Endothelial cell of umbilical vein (primary cell): ENCODE results near the gene KDM6B. TPM values are rescaled to one million over a fixed set of nuclear protein-coding genes. Genes with fewer than 3 reads are reported as not detected.

Source experiments
- BruUV-seq: library from RNA; stranded (reverse); fragments of 400-500 nt; replicated peaks from 2 replicates; lab custom pipeline; 2021; lab: Mats Ljungman, UMichigan
- CTCF ChIA-PET: fragments of 300-600, 350-600 bp; sonication (Branson Sonifier 250); formaldehyde crosslinking; loops from one replicate; lab custom pipeline; 2021; ENCODE audit warnings: antibody characterized with exemption, inconsistent platforms; lab: Charles Lee
- POLR2A ChIA-PET: fragments of 300-600, 350-600 bp; sonication (Branson Sonifier 250); formaldehyde crosslinking; loops from one replicate; lab custom pipeline; 2021; ENCODE audit warnings: antibody characterized with exemption, inconsistent platforms; lab: Charles Lee
- DNase-seq: peaks from one replicate; pipeline ENCODE4 v3.0.0-alpha.2; 2011; ENCODE audit warnings: low read depth, low spot score
- FAIRE-seq: peaks from 2 replicates; lab custom pipeline; 2011; peaks lifted over from hg19 to GRCh38; lab: Jason Lieb, UNC
- H2AFZ ChIP-seq: 2 replicates; pipeline ENCODE4 v1.6.0; 2012; ENCODE audit warnings: low read depth, low read length, control low read depth, inconsistent platforms
- H3K27ac ChIP-seq: 2 replicates; pipeline ENCODE4 v1.5.1; 2011; ENCODE audit warnings: low read depth, mild to moderate bottlenecking, control low read depth, low read length, moderate library complexity; ENCODE audit not compliant: insufficient read depth
- H3K27me3 ChIP-seq, 2 experiments: 2 replicates each; pipeline versions ENCODE4 v1.6.0 to v1.6.1; 2011; ENCODE audit warnings: low read length in 2 of 2, mixed read lengths in 1 of 2; ENCODE audit not compliant: control insufficient read depth in 2 of 2, insufficient read depth in 2 of 2
- H3K36me3 ChIP-seq, 2 experiments: 2 replicates in 1 of 2; 3 replicates in 1 of 2; pipeline ENCODE4 v1.5.1; 2011; ENCODE audit warnings: low read length in 2 of 2, mild to moderate bottlenecking in 1 of 2, moderate library complexity in 1 of 2; ENCODE audit not compliant: control insufficient read depth in 2 of 2, insufficient read depth in 2 of 2; ENCODE audit errors: extremely low read depth in 1 of 2
- H3K4me1 ChIP-seq: 3 replicates; pipeline ENCODE4 v1.5.1; 2011; ENCODE audit warnings: mild to moderate bottlenecking, low read length; ENCODE audit not compliant: control insufficient read depth, insufficient read depth; ENCODE audit errors: extremely low read depth
- H3K4me2 ChIP-seq: 2 replicates; pipeline ENCODE4 v1.6.1; 2011; ENCODE audit warnings: low read length, control low read depth, mixed read lengths; ENCODE audit not compliant: insufficient read depth
- H3K4me3 ChIP-seq, 3 experiments: fragments of 200-600 bp in 1 of 3; sonication (generic), shearing (Covaris generic) in 1 of 3; replicated peaks in 1 of 3; 2 replicates each; pipeline ENCODE4 v1.5.1; 2011 to 2016; ENCODE audit warnings: control low read depth in 3 of 3, low read length in 3 of 3, mild to moderate bottlenecking in 2 of 3, inconsistent platforms in 1 of 3, low read depth in 1 of 3, moderate library complexity in 1 of 3; ENCODE audit not compliant: insufficient read depth in 1 of 3
- H3K79me2 ChIP-seq: 2 replicates; pipeline ENCODE4 v1.6.0; 2012; ENCODE audit warnings: low read length, inconsistent platforms; ENCODE audit not compliant: control insufficient read depth, insufficient read depth
- H3K9ac ChIP-seq: replicated peaks from 2 replicates; pipeline ENCODE3; 2011; ENCODE audit warnings: low read length, control low read depth; ENCODE audit not compliant: insufficient read depth; ENCODE audit errors: extremely low read depth
- H3K9me1 ChIP-seq: replicated peaks from 3 replicates; pipeline ENCODE4 v1.6.0; 2011; ENCODE audit warnings: mild to moderate bottlenecking, low read length; ENCODE audit not compliant: control insufficient read depth, insufficient read depth; ENCODE audit errors: extremely low read depth
- H3K9me3 ChIP-seq: replicated peaks from 2 replicates; pipeline ENCODE4 v1.5.1; 2012; ENCODE audit warnings: low read length, inconsistent platforms; ENCODE audit not compliant: control insufficient read depth, insufficient read depth
- H4K20me1 ChIP-seq: replicated peaks from 2 replicates; pipeline ENCODE3; 2011; ENCODE audit warnings: mild to moderate bottlenecking, low read length; ENCODE audit not compliant: control insufficient read depth, insufficient read depth; ENCODE audit errors: extremely low read depth
- EZH2 ChIP-seq: IDR thresholded peaks from 2 replicates; pipeline ENCODE4 v1.6.1; 2012; ENCODE audit warnings: borderline replicate concordance, low read depth, mild to moderate bottlenecking, moderate library complexity, low read length, inconsistent platforms; ENCODE audit not compliant: severe bottlenecking
- FOS ChIP-seq: IDR thresholded peaks from 2 replicates; pipeline ENCODE4 v1.6.1; 2011; ENCODE audit warnings: mild to moderate bottlenecking, low read length, moderate library complexity, borderline replicate concordance; ENCODE audit not compliant: insufficient read depth
- GATA2 ChIP-seq: IDR thresholded peaks from 2 replicates; pipeline ENCODE4 v1.7.0; 2011; ENCODE audit warnings: low read depth, mild to moderate bottlenecking, moderate library complexity, mixed read lengths, low read length; ENCODE audit not compliant: insufficient read length, insufficient read depth
- JUN ChIP-seq: IDR thresholded peaks from 2 replicates; pipeline ENCODE4 v1.6.1; 2011; ENCODE audit warnings: borderline replicate concordance, low read depth; ENCODE audit not compliant: insufficient read length, insufficient read depth
- MYC ChIP-seq: IDR thresholded peaks from one replicate; pipeline ENCODE4 v1.6.1; 2011; ENCODE audit warnings: mild to moderate bottlenecking, low read depth, low read length
- POLR2A ChIP-seq: IDR thresholded peaks from 2 replicates; pipeline ENCODE4 v1.6.1; 2012; ENCODE audit warnings: low read depth, mild to moderate bottlenecking, control low read depth, low read length
- POLR2AphosphoS5 ChIP-seq: IDR thresholded peaks from 2 replicates; pipeline ENCODE4 v1.6.1; 2012; ENCODE audit warnings: low read depth, mild to moderate bottlenecking, control low read depth, low read length, moderate library complexity; ENCODE audit not compliant: insufficient read depth
- dilution Hi-C: fragments of 300-500 bp; cut with MboI; formaldehyde crosslinking; loops from one replicate; pipeline ENCODE4 v1.15.0; 2019; ENCODE audit warnings: low sequenced_read_pairs; ENCODE audit not compliant: extremely low pct_ligation_motif_present
- intact Hi-C: fragments of 100-400 bp; cut with micrococcal nuclease; formaldehyde crosslinking; loops from one replicate; pipeline ENCODE4 v1.10.0; 2022
- polyA plus RNA-seq, 4 experiments: library from polyadenylated mRNA; depleted of rRNA in 3 of 4; stranded (reverse) in 3 of 4; unstranded in 1 of 4; fragments of >200 nt; gene quantifications; 2 replicates each; pipeline versions ENCODE4 v1.2.1 to v1.2.3, GENCODE V29; 2011 to 2012; ENCODE audit warnings: missing spikeins in 1 of 4
- total RNA-seq: library from RNA; stranded (reverse); gene quantifications from 2 replicates; pipeline ENCODE4 v1.2.3, GENCODE V29; 2021
- TF ChIP-seq, protein P1 (sequence below): IDR thresholded peaks from 2 replicates; pipeline ENCODE4 v1.6.1; 2011; ENCODE audit not compliant: insufficient read depth, insufficient read length
- TF ChIP-seq, protein P2 (sequence below), 2 donors: IDR thresholded peaks; 1 replicate in 1 of 2; 2 replicates in 1 of 2; pipeline ENCODE4 v1.5.1; 2011; ENCODE audit warnings: low read length in 2 of 2, mild to moderate bottlenecking in 2 of 2, moderate library complexity in 2 of 2, control low read depth in 1 of 2, inconsistent platforms in 1 of 2, low read depth in 1 of 2; ENCODE audit not compliant: insufficient read depth in 1 of 2; ENCODE audit errors: extremely low read depth in 1 of 2

The KDM6B gene
- total and polyA plus RNA-seq, 2 donors (not counting 3 experiments of a cell fraction or from before 2014, with no cell fraction given) = 1.8 to 17.8 TPM

DNA sequence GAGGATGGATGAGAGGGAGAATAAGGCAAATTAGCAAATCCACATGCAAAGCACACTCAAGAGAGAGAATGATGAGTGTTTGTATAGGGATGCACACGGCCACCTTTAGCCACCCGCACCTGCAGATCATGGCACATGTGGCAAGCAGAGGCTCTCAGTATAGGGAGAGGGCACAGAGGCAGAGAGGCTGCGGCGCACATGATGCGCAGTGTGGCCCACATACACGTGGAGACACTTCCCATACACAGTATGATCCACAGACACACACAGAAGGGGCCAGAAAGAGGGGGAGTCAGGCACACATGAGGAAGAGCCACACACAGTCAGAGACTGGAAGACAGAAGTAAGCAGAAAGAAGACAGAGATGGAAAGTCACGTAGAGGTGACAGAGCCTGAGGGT lies 48.1 kb downstream of the KDM6B start:
- Histone ChIP-seq H4K20me1 (no peaks in the 10 kb centered on the region), H3K9me1 (no peaks in the 10 kb centered on the region), H3K9me3 (no peaks in the 10 kb centered on the region), H3K36me3 (peaks cover 8 to 14% of the 10 kb centered on the region in 2 experiments), H2AFZ (no peak overlapping the region), H3K4me1 (peaks cover 22% of the 10 kb centered on the region), H3K27me3 (no peaks in the 10 kb centered on the region), H3K27ac (no peak overlapping the region), H3K4me2 (no peak overlapping the region), H3K9ac (no peak overlapping the region), H3K79me2 (peaks cover 9% of the 10 kb centered on the region), H3K4me3 (no peak overlapping the region)
- BruUV-seq = no TSS peak
- intact Hi-C loops (no loop called here), dilution Hi-C loops (no loop called here)
- DNase-seq (no peak), FAIRE-seq (no peak)
- CTCF ChIA-PET = interaction anchor here (1.3 kb wide), 1 partner anchor 19 kb away, joined by 6 read pairs; no protein-coding TSS in a partner anchor
- TF ChIP-seq JUN (no peak), POLR2A (no peak), FOS (no peak), GATA2 (no peak), EZH2 (no peak), MYC (no peak), POLR2AphosphoS5 (no peak)
- TF ChIP-seq, protein P1, sequence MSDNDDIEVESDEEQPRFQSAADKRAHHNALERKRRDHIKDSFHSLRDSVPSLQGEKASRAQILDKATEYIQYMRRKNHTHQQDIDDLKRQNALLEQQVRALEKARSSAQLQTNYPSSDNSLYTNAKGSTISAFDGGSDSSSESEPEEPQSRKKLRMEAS = no peak
- TF ChIP-seq, protein P2, sequence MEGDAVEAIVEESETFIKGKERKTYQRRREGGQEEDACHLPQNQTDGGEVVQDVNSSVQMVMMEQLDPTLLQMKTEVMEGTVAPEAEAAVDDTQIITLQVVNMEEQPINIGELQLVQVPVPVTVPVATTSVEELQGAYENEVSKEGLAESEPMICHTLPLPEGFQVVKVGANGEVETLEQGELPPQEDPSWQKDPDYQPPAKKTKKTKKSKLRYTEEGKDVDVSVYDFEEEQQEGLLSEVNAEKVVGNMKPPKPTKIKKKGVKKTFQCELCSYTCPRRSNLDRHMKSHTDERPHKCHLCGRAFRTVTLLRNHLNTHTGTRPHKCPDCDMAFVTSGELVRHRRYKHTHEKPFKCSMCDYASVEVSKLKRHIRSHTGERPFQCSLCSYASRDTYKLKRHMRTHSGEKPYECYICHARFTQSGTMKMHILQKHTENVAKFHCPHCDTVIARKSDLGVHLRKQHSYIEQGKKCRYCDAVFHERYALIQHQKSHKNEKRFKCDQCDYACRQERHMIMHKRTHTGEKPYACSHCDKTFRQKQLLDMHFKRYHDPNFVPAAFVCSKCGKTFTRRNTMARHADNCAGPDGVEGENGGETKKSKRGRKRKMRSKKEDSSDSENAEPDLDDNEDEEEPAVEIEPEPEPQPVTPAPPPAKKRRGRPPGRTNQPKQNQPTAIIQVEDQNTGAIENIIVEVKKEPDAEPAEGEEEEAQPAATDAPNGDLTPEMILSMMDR (IDR thresholded peaks at IDR 0.05; ENCODE audit: extremely low read depth in 1 of 2, insufficient read depth in 1 of 2, low read depth in 1 of 2, low read length in 2 of 2) = no peak
- POLR2A ChIA-PET = no interaction called here
